Suprapubic skin (tissue), 4 donors: ENCODE data around the gene GRIK4. TPM values are rescaled to one million over a fixed set of nuclear protein-coding genes. Genes with fewer than 3 reads are reported as not detected.

ENCODE experiments used
- DNase-seq, 2 donors: peaks; one replicate each; pipeline ENCODE4 v3.0.0-alpha.2; 2019; ENCODE audit warnings: low spot score in 2 of 2
- H3K27ac ChIP-seq: fragments of 200-600 bp; sonication (generic); one replicate; pipeline ENCODE4 v1.5.1; 2019
- H3K27me3 ChIP-seq: fragments of 200-600 bp; sonication (generic); one replicate; pipeline ENCODE4 v1.5.1; 2019
- H3K36me3 ChIP-seq: fragments of 200-600 bp; sonication (generic); one replicate; pipeline ENCODE4 v1.5.1; 2019
- H3K4me1 ChIP-seq: fragments of 200-600 bp; sonication (generic); one replicate; pipeline ENCODE4 v1.5.1; 2019
- H3K4me3 ChIP-seq: fragments of 200-600 bp; sonication (generic); one replicate; pipeline ENCODE4 v1.5.1; 2019; ENCODE audit warnings: mild to moderate bottlenecking
- H3K9me3 ChIP-seq: fragments of 200-600 bp; sonication (generic); one replicate; pipeline ENCODE4 v1.5.1; 2019
- EP300 ChIP-seq: sonication (generic); formaldehyde crosslinking; IDR thresholded peaks from one replicate; pipeline ENCODE4 v1.6.1; 2017; ENCODE audit warnings: antibody characterized with exemption
- POLR2A ChIP-seq, 2 donors: fragments of 450-650 bp; IDR thresholded peaks; one replicate each; pipeline ENCODE4 v1.6.1; 2017; ENCODE audit warnings: antibody characterized with exemption in 2 of 2, mild to moderate bottlenecking in 2 of 2, moderate library complexity in 2 of 2
- POLR2AphosphoS5 ChIP-seq, 3 donors: sonication (generic); formaldehyde crosslinking; IDR thresholded peaks; one replicate each; pipeline ENCODE4 v1.6.1; 2017; ENCODE audit warnings: antibody characterized with exemption in 3 of 3
- WGBS: methylation state at CpG from one replicate; pipeline ENCODE4 v1.1.5; 2018; 5-methylcytosine and 5-hydroxymethylcytosine counted together
- total RNA-seq, 4 donors: library from RNA; depleted of rRNA; stranded (reverse); fragments of >200 nt; gene quantifications; one replicate each; pipeline ENCODE4 v1.1.0, GENCODE V29; 2016
- TF ChIP-seq, protein P1 (sequence below), 2 donors: fragments of 200-600 bp in 1 of 2; fragments of 450-650 bp in 1 of 2; sonication (generic) in 1 of 2; IDR thresholded peaks; one replicate each; pipeline ENCODE4 v1.5.1; 2016 to 2019; ENCODE audit warnings: antibody characterized with exemption in 2 of 2, mild to moderate bottlenecking in 1 of 2, moderate library complexity in 1 of 2

GRIK4 gene
- total RNA-seq, 4 donors from 2014 or later = 0.24 TPM; not detected in 3

DNA sequence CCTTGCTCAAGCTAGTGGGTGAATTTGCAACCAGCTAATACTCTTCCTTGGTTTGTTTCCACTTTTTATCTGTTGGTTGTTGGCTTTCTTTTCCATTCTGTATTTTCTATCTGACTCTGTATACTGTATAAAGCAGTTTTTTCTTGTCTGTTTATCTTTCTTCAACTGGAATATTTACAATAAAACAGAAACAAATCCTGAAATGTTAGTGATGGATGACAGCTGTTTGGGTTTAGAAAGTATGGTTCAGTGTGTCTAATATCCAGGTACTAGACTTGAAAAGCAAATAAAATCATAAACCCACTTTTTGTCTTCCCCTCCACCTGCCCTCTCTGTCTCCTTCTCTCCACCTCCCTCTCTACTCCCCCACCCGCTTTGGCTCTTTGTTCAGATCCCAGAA, 477.1 kb downstream of the GRIK4 start:
- Histone ChIP-seq H3K27ac (no peak overlapping the region), H3K4me1 (peaks cover 11% of the 10 kb centered on the region), H3K27me3 (peaks cover 2% of the 10 kb centered on the region), H3K36me3 (no peaks in the 10 kb centered on the region), H3K9me3 (no peaks in the 10 kb centered on the region), H3K4me3 (no peak overlapping the region)
- WGBS = 94% methylated on average over 1 of the region's 1 CpG
- TF ChIP-seq, protein P1, sequence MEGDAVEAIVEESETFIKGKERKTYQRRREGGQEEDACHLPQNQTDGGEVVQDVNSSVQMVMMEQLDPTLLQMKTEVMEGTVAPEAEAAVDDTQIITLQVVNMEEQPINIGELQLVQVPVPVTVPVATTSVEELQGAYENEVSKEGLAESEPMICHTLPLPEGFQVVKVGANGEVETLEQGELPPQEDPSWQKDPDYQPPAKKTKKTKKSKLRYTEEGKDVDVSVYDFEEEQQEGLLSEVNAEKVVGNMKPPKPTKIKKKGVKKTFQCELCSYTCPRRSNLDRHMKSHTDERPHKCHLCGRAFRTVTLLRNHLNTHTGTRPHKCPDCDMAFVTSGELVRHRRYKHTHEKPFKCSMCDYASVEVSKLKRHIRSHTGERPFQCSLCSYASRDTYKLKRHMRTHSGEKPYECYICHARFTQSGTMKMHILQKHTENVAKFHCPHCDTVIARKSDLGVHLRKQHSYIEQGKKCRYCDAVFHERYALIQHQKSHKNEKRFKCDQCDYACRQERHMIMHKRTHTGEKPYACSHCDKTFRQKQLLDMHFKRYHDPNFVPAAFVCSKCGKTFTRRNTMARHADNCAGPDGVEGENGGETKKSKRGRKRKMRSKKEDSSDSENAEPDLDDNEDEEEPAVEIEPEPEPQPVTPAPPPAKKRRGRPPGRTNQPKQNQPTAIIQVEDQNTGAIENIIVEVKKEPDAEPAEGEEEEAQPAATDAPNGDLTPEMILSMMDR (IDR thresholded peaks at IDR 0.05) = no peak
- no peak for TF ChIP-seq POLR2AphosphoS5 (IDR thresholded peaks at IDR 0.05)
- no peak for TF ChIP-seq EP300
- TF ChIP-seq POLR2A (IDR thresholded peaks at IDR 0.05) = no peak
- no peak for DNase-seq

DNA sequence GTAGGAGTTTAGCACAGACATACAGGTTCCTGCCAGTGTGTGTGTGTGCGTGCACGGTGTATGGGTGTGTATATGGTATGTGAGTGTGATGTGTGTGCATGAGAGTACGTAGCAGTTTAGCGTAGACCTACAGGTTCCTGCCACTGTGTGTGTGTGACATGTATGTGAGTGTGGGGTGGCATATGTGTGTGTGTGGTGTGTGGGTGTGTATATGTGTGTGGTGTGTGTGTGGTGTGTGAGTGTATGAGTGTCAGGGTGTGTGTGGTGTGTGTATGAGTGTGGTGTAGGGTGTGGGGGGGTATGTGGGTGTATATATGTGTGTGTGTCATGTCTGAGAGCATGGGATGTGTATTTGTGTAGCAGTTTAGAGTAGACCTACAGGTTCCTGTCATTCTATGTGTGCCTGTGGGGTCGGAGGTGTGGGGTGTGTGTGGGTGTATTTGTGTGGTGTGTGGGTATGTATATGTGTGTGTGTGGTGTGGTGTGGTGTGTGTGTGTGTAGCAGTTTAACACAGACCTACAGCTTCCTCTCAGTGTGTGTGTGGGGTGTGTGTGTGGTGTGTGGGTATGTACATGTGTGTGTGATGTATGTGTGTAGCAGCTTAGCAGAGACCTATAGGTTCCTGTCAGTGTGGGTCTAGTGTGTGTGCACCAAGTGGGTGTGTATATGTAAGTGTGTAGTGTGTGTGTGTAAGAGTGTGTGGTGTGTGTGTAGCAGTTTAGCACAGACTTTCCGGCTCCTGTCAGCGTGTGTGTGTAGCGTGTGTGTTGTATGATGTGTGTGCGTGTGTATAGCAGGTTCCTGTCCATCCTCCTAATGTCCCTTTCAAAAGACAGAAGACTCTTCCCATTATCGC, 480.5 kb downstream of the GRIK4 start:
- Histone ChIP-seq H3K9me3 (no peaks in the 10 kb centered on the region), H3K4me3 (no peak overlapping the region), H3K4me1 (no peaks in the 10 kb centered on the region), H3K27me3 (no peaks in the 10 kb centered on the region), H3K36me3 (no peaks in the 10 kb centered on the region), H3K27ac (no peak overlapping the region)
- DNase-seq = no peak
- WGBS = 93% methylated on average over 10 of the region's 10 CpGs
- TF ChIP-seq, protein P1 (IDR thresholded peaks at IDR 0.05) = no peak
- TF ChIP-seq POLR2A (IDR thresholded peaks at IDR 0.05) (no peak), EP300 (no peak), POLR2AphosphoS5 (IDR thresholded peaks at IDR 0.05) (no peak)

DNA sequence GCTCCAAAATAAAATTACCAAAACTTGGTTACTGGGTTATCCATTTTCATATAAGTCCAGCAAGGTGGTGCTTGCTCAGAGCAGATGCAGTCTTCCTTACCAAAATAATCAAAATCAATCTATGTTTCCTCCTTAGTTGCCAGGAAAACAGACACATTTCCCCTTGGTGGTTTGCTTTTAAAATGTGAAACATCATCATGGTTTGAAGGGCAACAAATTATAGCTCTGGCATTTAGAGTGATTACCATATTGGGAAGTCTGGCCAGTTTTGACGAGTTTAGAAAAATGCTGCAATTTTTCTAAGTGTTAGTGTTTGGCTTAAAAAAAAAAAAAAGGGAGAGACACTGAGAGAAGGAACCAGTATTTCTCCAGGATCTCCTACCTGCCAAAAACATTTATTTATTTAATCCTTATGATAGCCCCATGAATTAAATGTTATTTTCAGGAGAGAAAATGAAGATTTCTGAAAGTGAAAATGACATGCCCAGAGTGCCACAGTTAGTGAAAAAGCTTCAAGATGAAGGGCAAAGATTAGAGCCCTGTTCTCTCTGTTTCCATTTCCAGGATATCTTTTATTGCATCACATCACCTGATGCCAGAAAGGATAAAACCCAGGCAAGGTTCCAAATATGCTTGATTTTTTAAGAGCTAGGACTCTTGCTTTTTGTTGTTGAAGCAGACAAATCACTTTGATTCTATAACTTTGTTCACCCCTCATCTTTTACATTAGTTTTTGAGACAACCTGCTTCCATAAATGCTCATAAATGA, 482.7 kb downstream of the GRIK4 start:
- no peaks in the 10 kb centered on the region for H3K9me3 ChIP-seq
- no peak for DNase-seq
- peaks cover 9% of the 10 kb centered on the region for H3K27me3 ChIP-seq
- 4% methylated on average over 1 of the region's 1 CpG for WGBS
- TF ChIP-seq POLR2AphosphoS5 (IDR thresholded peaks at IDR 0.05) = no peak
- TF ChIP-seq, protein P1 (IDR thresholded peaks at IDR 0.05) = no peak
- no peak for TF ChIP-seq POLR2A (IDR thresholded peaks at IDR 0.05)
- TF ChIP-seq EP300 = no peak
- no peaks in the 10 kb centered on the region for H3K36me3 ChIP-seq
- no peak overlapping the region for H3K27ac ChIP-seq
- no peaks in the 10 kb centered on the region for H3K4me1 ChIP-seq
- no peak overlapping the region for H3K4me3 ChIP-seq

DNA sequence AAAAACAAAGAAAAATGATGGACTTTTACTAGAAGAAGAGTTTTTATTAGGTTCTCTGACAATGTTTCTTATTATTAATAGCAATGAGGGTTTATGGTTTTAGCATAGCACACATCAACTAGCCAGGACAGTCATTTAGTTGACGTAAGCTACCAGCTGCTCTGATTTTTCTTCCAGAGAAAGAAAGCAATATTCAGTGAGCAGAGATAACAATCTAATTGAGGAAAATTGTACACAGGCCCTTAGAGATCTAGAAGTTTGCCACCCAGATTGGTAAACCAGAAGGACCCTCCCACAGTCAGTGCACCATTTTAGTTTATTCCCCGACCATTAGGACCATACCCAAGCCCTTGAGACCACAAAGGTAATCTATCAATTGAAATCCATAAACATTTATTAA, 483.6 kb downstream of the GRIK4 start:
- 90% methylated on average over 2 of the region's 2 CpGs for WGBS
- Histone ChIP-seq H3K9me3 (no peaks in the 10 kb centered on the region), H3K4me3 (no peak overlapping the region), H3K27ac (no peak overlapping the region), H3K36me3 (no peaks in the 10 kb centered on the region), H3K4me1 (no peaks in the 10 kb centered on the region), H3K27me3 (peaks cover 12% of the 10 kb centered on the region)
- TF ChIP-seq POLR2A (IDR thresholded peaks at IDR 0.05) = no peak
- no peak for TF ChIP-seq EP300
- TF ChIP-seq, protein P1 (IDR thresholded peaks at IDR 0.05) = no peak
- TF ChIP-seq POLR2AphosphoS5 (IDR thresholded peaks at IDR 0.05) = no peak
- DNase-seq = no peak

DNA sequence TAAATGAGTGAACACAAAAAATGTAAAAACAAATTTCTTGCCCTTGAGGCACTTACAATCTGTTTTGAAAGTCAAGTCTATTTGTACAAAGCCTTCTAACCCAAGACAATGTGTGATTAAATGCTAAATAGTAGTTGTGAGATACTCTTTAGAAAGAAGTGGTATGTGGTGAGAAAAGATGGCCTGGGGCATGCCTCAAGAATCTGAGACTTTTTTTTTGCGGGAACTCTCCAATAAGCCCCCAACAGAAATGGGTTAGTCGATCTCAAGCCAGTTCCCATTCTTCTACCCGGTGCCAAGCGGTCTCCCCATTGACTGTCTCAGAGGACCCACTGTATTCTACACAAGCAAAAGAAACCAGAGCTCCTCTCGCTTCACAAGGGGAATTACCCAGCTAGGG, 485.4 kb downstream of the GRIK4 start:
- DNase-seq = no peak
- Histone ChIP-seq H3K27ac (no peak overlapping the region), H3K4me3 (no peak overlapping the region), H3K4me1 (no peaks in the 10 kb centered on the region), H3K27me3 (peaks cover 15% of the 10 kb centered on the region), H3K36me3 (no peaks in the 10 kb centered on the region), H3K9me3 (no peaks in the 10 kb centered on the region)
- TF ChIP-seq POLR2A (IDR thresholded peaks at IDR 0.05) (no peak), POLR2AphosphoS5 (IDR thresholded peaks at IDR 0.05) (no peak), EP300 (no peak)
- TF ChIP-seq, protein P1 (IDR thresholded peaks at IDR 0.05) = no peak
- WGBS = 93% methylated on average over 5 of the region's 5 CpGs
